NCI-H146 (cell line): ENCODE measurements around the gene SLC6A17.

Experiments
- DNase-seq: peaks from one replicate; lab custom pipeline; 2025; lab: John Stamatoyannopoulos, UW

Gene SLC6A17

GRCh38 chr1:110203021-110203661, 52.8 kb downstream of the SLC6A17 start:
- peak; percentile 71 for DNase-seq

GRCh38 chr1:110205156-110205555, 54.9 kb downstream of the SLC6A17 start:
- no peak for DNase-seq

- DNase-seq: no peak
Observed at GRCh38 chr1:110205591-110206155, 55.4 kb downstream of the SLC6A17 start.

- DNase-seq: no peak
Observed at GRCh38 chr1:110206261-110206920, 56.1 kb downstream of the SLC6A17 start.

GRCh38 chr1:110207831-110208230, 57.5 kb downstream of the SLC6A17 start:
- peak; percentile 69 for DNase-seq

- DNase-seq: peak; percentile 15
Observed at GRCh38 chr1:110208916-110209645, 58.8 kb downstream of the SLC6A17 start.

- DNase-seq: peak; percentile 91
Observed at GRCh38 chr1:110209715-110210603, 59.7 kb downstream of the SLC6A17 start, which contains the start of gene KCNC4. Gene KCNC4 (plus strand): TSS chr1:110210314. CDS start chr1:110211500, 1,186 bp downstream.

- peak; percentile 72 for DNase-seq
Observed at GRCh38 chr1:110210604-110211495, 60.6 kb downstream of the SLC6A17 start.

- DNase-seq: no peak
Observed at GRCh38 chr1:110211496-110212168, 61.3 kb downstream of the SLC6A17 start.

GRCh38 chr1:110212169-110213142, 62.2 kb downstream of the SLC6A17 start:
- no peak for DNase-seq

GRCh38 chr1:110213143-110213540, 62.8 kb downstream of the SLC6A17 start:
- DNase-seq: no peak

GRCh38 chr1:110214454-110215404, 64.4 kb downstream of the SLC6A17 start:
- no peak for DNase-seq

- DNase-seq: no peak
Observed at GRCh38 chr1:110215621-110216515, 65.6 kb downstream of the SLC6A17 start.

- DNase-seq: no peak
Observed at GRCh38 chr1:110216844-110217444, 66.7 kb downstream of the SLC6A17 start.

- no peak for DNase-seq
Observed at GRCh38 chr1:110218137-110218536, 67.8 kb downstream of the SLC6A17 start.

GRCh38 chr1:110218739-110219138, 68.4 kb downstream of the SLC6A17 start:
- DNase-seq: no peak
